ENCODE data around the gene MCC.

MCC gene

GRCh38 chr5:113042491-113043243, 445.6 kb downstream of the MCC start:
- no peak for DNase-seq

- no peak for DNase-seq
Measured at GRCh38 chr5:113040672-113041260, 447.5 kb downstream of the MCC start.

- DNase-seq: no peak
Measured at GRCh38 chr5:113039934-113040285, 448.3 kb downstream of the MCC start.

DNA sequence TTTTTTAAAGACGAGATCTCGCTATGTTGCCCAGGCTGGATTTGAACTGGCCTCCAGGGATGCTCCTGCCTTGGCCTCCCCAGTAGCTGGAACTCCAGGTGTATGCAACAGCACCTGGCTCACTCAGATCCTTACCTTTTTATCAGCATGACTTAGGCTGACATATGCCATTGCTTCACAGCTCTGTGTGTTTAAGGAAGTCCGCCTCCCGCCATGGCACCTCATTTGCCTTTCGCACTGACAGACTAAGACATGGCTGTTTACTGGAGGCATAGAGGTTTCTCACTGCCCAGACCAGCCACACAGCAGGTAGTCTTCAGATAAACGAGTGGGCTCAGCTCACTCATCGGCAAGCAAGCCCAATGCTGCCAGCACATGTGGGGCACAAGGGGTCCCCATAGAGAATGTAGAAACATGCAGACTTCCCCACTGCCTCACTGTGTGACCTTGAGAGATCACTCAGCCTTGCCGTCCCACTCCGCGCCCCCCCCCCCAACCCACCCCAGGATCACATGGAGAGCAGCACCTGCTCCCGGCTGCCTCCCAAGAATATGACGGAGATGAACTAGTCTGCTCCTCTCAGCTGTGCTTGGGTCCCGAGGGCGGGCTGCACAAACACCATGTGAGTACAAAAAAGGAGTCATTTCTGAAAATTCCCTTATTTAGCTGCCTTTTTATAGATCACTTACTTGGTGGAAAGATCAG, 448.9 kb downstream of the MCC start:
- no peak for DNase-seq

- no peak for DNase-seq
Measured at GRCh38 chr5:113038714-113039113, 449.5 kb downstream of the MCC start.

GRCh38 chr5:113038136-113038535, 450.1 kb downstream of the MCC start:
- no peak for DNase-seq

DNA sequence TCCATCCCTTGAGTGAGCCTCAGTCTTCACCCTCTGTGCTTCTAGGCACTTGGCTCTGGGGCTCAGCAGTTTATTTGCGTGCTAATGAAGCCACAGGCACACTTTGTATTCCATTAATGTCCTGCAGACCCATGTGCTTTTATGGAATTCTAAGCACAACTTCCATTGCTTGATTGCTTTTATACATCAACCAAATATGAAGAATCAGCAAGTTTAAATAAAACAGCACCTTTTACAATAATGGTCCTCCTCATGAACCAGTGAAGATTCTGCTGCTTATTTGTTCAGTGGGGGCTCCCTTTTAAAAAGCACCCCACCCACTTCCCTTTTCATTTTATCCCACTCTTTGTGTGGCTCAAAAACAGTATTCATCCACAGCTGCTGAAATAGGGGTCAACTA, 451.4 kb downstream of the MCC start:
- DNase-seq: no peak

- DNase-seq: no peak
Measured at GRCh38 chr5:113036321-113036720, 451.9 kb downstream of the MCC start.

DNA sequence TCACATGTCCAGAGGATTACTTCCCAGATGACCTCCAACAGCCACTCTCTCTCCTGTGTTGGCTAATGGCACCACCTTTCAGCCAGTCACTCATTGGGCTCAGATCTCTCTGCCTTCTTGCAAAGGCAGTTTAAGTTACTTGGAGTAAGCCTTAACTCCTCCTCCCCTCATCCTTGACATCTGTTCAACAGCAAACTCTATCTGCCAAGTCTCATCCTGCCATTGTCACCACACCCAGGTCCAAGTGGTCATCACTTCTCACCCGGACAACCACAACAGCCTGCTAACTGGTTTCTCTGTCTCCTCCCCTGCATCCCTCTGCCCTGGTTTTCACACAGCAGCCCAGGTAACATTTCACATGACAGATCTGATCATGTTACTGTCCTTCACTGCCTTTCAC, 453.2 kb downstream of the MCC start:
- no peak for DNase-seq

GRCh38 chr5:113034182-113034773, 454.0 kb downstream of the MCC start:
- no peak for DNase-seq

GRCh38 chr5:113031557-113031956, 456.7 kb downstream of the MCC start:
- DNase-seq: no peak

GRCh38 chr5:113031104-113031503, 457.1 kb downstream of the MCC start:
- no peak for DNase-seq

- no peak for DNase-seq
Measured at GRCh38 chr5:113029614-113030013, 458.6 kb downstream of the MCC start.

- DNase-seq: no peak
Measured at GRCh38 chr5:113027431-113027830, 460.8 kb downstream of the MCC start.

DNA sequence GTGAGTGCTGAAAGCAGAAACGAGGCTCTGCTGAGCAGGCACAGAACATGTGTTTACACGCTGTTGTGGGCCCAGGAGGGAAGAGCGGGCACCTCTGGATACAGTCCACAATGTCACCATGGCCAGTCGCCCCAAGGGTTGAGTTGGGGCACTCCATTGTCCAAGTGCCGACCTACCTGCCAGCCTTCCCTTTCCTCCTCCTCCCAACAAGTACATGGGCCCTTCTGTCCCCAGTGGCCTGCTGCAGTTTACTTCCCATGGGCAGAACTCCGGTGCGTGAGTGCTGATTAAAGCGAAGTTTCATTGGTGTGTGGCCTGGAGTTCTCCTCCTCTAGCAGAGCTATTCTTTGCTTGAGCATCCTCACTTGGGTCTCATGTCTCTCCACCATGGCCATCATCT, 461.2 kb downstream of the MCC start:
- no peak for DNase-seq

DNA sequence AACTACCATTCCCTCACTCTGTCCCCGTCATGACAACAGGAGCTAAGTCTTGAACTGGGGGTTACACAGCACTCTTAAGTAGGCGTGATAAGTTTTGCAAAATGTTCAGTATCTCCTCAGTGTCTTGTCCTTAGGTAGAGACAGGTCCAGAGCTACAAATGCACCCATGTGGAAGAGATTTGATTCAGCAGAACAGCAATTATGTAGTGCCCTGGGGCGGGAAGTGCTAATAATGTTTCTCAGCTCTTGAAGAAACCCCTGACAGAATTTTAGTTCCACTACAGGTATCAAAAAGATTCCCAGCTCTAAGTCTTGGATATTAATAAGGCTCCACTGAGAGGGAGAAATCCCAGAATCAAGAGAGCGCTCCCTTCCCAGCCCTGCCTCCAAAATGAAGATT, 462.0 kb downstream of the MCC start:
- no peak for DNase-seq

GRCh38 chr5:113025596-113025995, 462.7 kb downstream of the MCC start:
- DNase-seq: no peak

- DNase-seq: no peak
Measured at GRCh38 chr5:113024076-113024697, 464.1 kb downstream of the MCC start.

- no peak for DNase-seq
Measured at GRCh38 chr5:113022661-113023060, 465.6 kb downstream of the MCC start.

DNA sequence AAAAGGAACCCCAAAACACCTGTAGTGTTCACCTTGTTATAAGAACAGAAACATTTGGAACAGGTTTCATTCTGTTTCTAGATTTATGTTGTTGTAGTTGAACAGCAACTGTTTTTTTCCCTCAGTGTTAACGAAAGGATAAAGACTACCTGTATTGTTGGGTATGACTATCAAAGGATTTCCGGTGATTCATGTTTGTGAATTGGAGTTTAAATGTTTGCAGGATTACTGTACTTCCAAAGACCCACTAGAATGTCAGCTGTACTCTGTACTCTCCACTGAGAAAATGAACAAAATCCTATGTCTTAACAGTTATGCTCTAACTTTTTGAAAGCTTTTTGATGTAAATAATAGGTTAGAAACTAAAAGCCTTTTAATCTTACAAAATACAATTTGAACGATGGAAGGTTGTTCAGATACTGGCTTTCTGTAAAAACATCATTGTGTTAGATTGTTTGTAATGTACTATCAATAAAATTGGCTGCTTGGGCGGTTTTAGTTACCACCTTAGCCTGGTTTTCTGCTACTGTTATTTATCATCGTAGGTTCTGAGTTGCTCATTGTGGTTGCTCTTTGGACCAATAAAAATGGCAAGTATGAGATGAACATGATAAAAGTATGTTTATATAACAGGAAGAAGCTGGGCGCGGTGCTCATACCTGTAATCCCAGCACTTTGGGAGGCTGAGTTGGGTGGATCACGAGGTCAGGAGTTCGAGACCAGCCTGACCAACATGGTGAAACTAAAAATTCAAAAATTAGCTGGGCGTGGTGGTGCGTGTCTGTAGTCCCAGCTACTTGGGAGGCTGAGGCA, 467.6 kb downstream of the MCC start:
- DNase-seq: no peak

GRCh38 chr5:113017881-113018635, 470.2 kb downstream of the MCC start:
- DNase-seq: no peak

DNA sequence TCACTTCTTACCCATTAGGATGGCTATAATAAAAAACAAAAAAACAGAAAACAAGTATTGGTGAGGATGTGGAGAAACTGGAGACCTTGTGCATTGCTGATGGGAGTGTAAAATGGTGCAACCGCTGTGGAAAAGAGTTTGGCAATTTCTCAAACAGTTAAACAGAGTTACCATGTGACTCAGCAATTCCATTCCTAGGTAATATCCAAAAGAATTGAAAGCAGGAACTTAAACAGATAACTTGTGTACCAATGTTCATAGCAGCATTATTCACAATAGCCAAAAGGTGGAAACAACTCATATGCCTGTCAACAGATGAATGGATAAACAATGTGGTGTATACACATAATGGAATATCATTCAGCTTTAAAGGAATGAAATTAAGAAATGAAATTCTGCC, 482.8 kb downstream of the MCC start:
- DNase-seq: no peak

All from DMS153 (cell line).